Activated CD4-positive, CD25-positive, alpha-beta regulatory T cell treated with anti-CD3 and anti-CD28 coated beads, Interleukin-2, amount 50 U/mL, for 72 hours (primary cell): ENCODE measurements around the gene INO80D.
"Not testable (repeated sequence)": the region's sequence is repeated elsewhere in the genome, so short reads cannot be mapped to it uniquely, and the experiment has no call there.

Source experiments
- DNase-seq: peaks from one replicate; pipeline ENCODE4 v3.0.0; 2021

Gene INO80D

DNA sequence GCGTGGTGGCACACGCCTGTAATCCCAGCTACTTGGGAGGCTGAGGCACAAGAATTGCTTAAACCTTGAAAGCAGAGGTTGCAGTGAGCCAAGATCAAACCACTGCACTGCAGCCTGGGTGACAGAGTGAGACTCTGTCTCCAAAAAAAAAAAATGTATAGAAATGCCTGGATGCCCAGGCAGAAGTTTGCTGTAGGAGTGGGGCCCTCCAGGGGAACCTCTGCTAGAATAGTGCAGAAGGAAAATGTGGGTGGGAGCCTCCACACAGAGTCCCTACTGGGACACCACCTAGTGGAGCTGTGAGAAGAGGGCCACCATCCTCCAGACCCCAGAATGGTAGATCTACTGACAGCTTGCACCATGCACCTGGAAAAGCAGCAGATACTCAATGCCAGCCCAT, 70.2 kb downstream of the INO80D start:
- not testable (repeated sequence) for DNase-seq

DNA sequence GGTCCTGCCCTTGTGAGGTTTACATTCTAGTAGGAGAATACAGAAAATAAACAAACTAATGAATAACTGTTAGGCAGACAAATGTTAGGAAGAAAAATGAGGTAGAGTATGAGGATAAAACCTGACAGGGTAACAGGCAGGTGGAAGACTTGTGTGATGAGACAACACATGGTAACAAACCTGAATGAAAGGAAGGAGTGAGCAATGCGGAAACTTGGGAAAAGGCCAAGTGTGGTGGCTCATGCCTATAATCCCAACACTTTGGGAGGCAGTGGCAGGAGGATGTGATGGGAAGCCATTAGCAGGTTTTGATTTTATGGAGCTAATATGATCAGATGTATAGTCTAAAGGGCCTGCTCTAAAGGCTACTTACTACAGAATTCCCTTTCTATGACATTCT, 74.2 kb downstream of the INO80D start:
- DNase-seq: no peak

DNA sequence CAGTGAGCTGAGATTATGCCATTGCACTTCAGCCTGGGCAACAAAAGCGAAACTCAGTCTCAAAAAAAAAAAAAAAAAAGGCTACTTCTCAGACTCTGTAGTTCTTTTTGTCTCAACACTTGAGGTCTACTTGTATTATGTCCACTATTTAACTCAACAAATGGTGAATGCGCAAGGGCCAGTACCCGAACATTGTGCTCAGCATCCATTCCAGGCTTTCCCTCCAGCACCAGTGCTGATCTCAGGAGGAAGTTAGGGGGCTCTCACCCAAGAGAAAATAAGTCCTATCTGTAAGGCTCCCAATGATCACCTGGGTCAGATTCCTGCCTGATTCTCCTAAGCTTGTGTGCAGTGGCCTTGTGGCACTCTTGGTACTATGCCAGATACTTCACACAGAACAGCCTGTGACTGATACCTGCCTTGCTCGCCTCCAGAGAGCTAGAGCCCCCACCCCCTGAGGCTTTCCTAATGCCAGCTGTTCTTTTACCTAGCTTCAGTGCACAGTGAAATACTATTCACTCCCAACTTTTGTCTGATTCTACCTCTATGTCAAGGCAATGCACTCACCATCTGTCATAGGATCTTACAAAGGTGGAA, 74.9 kb downstream of the INO80D start:
- DNase-seq: no peak

DNA sequence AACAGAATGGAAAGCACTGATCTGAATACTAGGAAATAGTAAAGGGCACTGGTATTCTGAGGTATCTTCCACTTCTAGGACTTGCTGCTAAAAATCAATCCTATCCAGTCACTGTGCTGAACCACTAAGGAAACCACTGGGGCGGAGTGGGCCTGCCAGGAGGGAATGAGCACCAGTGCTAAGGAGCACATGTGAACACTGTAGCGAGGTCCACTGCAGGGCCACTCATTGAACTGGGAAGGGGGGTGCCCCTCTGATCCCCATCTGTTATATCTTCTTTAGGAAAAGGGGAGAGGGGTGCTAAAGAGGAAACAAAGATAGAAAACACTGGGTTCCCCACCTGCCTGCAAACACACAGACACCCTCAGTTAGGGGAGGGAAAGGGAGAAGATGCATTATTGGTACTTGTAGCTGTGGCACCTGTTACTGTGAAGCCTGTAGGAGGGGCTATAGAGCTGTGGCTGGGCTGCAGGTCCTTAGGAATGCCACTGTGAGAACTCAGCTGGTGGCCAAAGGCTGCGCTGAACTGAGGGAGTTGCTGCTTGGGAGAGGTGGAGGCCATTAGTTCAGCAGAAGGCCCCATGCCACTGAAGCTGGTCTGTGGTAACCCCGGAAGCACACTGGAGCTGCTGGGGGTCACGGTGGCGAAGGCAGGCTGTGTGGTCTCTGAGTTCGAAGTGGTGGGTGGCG, 81.8 kb downstream of the INO80D start:
- no peak for DNase-seq

DNA sequence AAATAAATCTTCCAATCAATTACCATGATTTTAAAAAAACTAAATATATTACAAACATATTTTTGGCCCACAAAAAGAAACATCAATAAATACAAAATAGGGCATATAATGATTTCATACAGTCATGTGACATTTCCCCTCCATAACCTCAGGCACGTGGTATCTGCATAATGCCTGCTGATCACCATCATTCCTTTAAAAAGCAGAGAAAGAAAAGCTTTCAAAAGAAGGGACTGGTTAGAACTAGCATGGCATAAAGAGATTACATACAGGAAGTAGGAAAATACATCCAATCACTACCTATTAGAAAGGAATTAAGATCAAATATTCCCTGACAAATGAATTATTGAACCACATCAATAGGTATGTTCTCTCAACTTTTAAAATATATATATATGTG, 83.5 kb downstream of the INO80D start:
- no peak for DNase-seq

DNA sequence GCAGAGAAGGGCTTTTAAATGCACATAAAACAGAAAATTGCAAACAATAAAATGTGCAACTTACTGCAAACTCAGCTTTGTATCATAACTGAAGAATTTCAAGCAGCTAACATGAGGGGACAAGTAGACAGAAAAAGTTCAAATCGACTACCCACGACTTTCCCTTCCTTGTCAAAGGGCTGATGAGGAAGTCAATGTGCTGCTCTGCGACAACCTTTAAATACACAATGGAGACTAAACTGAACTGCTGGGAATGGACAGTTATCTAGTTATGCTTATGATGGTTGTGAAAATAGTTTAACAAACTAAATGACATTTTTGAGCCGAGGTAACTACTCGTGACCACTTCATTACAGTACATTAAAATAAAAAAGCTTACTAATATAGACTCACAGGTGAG, 84.1 kb downstream of the INO80D start:
- no peak for DNase-seq

DNA sequence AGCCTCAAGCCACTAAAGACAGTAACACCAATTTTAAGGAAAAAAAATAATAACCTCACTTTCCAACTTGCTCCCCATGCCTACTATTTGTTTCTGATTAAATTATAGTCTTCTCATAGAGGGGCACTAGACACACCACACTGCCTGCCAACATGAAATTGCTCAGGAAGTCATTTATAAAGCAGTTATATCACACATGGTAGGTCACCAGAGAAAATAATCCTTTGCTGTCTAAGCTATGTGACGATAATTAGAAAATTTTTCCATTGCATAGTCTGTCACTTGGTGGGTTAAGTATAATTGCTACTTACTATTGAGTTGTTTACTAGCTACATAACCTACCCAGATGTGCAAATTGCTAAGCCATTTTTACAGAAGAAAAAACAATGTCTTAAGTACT, 85.2 kb downstream of the INO80D start:
- no peak for DNase-seq

DNA sequence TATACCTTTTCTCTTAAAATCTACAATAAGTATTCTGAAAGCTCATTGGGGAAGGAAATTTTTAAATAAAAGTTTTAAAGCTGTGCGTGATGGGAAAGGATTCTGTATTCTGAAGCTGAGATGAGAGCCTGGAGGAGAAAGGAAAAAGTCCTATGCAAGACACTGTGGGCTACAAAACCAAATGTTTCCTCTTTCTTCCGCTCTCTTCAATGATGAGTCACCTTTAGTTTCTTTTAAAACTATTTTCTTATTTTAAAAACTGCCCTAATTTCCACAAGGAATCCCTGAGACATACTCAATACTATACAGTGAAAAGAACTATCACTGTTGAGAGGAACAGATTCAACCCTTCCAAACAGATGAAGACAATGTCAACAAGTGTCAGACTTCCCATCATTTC, 87.4 kb downstream of the INO80D start:
- DNase-seq: no peak

DNA sequence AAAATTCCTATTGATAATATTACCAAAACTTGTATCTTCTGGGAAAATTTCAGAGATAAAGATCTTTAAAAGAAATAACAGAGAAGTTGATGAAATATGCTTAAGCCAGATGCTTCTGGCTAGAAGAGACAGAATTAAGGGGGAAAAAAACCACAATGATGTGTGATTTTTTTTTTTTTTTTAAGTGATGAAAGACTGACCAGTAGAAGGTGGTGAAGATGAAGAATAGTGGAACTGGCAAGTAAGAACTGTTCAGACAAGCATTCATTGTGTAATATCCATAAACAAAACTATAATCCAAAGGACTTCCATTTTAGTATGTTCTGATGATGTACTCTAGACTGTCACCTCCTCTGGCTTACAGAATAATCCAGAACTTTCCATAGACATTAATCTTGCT, 89.8 kb downstream of the INO80D start:
- DNase-seq: no peak

DNA sequence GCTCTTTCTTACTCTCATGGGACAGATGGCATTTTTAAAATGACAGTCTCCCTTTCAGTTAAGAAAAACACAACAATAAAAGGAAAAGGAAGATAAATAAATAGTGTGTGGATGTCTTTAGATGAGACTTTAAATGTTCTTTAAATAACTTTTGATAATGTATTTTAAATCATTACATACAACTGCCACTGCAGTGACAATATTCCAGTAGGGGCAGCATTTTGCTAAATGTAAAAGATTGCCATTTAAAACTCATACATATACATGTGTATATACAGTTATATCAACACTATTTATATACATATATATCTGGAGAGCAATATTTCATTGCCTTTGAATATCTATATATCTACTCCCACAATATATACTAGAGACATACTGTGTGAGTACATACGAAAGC, 90.7 kb downstream of the INO80D start:
- DNase-seq: no peak

DNA sequence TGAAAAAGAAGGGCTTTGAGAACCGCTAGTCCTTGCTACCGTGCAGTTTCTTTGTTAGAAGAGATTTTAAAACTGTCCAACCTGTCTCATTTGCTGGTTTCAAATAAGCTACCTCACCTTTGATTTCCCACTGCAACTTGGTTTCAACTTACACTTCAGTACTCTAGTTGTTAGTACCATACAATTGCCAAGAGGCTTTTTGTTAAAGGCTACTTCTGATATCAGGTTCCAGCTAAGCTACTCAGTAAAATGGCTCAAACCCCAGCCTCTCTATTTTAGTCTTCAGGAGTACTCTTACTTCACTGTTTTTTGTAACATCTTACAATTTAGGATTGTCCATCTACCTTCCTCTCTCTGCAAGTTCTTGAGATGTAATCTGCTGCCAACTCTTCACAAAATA, 91.6 kb downstream of the INO80D start:
- no peak for DNase-seq

DNA sequence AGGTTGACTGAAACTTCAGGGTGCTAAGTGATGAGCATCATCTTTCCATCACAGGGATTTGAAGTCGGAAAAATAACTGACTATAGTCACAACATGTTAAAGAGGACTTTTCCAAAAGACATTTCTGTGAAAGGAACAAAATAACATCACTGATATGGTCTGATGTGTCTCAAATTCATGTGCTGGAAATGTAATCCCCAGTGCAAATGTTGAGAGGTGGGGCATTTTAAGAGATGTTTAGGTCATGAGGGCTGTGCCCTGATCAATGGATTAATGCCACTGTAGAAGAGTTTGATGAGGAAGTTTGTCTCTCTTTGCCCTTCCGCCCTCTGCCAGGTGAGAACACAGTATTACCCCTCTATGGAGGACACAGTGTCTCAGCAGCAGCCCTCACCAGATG, 95.9 kb downstream of the INO80D start:
- DNase-seq: no peak

DNA sequence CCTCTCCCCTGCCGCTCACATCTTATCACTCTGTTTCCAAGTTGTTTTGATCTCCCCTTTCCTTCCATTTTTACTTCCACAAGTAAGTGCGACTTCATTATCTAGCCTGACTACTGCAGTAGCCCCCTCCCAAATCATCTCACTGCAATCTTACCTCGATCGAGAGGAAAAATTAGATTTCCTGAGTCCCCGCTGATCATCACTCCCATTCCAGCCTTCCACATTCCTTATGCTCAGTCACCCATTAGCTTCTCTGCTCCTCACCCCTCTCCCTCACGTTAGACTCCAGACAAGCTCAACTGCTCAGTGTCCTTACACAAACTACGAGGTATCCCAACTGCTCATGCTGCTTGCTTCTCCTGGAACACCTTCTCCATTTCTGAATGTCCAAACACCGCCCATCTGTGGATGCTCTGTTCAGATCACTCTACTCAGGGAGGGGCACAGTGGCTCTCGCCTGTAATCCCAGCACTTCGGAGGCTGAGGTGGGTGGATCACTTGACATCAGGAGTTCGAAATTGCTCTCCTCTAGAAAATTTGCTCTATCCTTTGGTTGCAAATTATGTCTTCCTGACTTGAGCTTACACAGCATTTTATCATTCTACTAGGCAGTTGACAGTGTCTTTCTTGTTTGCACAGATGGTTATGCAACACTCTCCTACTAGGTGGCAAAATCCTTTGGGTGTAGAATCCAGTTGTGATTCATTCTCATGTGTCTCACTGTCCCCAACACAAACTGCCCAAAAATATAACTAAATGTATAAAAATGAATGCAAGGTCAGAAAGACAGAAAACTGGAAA, 96.5 kb downstream of the INO80D start:
- DNase-seq: no peak

DNA sequence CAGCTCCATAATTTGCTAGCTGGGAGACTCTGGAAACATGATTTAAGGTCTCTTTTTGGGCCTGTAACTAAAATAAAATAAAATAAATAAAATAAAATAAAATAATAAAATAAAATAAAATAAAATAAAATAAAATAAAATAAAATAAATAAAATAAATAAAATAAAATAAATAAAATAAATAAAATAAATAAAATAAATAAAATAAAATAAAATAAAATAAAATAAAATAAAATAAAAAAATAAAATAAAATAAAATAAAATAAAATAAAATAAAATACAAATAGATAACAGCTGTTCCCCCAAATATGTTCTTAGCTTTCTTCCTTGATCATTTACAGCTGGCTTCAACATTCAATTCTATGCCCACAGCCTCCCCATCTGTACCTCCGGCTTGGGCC, 97.3 kb downstream of the INO80D start:
- not testable (repeated sequence) for DNase-seq

DNA sequence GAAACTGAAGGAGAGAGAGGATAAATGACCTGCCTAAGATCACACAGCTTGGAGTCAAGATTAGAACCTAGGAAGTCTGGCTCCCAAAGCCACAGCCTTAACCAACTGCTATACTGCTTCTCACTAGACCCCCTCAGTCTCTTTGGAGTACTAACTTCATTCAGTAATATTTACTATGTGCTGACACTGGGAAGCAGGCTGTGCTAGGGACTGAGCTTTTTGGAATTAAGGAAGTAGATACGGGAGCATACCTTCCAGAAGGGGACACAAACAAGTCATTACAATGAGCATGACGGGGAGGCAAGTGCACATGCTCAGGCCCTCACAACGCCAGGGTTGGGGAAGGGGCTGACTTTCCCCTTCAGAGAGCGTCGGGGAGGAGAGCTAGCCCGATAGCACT, 97.7 kb downstream of the INO80D start:
- no peak for DNase-seq

DNA sequence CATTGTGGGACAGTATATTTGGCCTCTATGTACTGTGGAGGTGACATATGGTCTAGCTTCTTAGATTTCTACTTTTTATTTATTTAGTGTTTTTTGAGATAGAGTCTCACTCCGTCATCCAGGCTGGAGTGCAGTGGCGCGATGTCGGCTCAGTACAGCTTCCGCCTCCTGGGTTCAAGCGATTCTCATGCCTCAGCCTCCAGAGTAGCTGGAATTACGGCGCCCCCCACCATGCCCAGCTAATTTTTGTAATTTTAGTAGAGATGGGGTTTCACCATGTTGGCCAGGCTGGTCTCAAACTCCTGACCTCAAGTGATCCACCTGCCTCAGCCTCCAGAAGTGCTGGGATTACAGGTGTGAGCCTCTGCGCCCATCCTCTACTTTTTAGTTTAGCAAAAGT, 99.6 kb downstream of the INO80D start:
- DNase-seq: not testable (repeated sequence)

DNA sequence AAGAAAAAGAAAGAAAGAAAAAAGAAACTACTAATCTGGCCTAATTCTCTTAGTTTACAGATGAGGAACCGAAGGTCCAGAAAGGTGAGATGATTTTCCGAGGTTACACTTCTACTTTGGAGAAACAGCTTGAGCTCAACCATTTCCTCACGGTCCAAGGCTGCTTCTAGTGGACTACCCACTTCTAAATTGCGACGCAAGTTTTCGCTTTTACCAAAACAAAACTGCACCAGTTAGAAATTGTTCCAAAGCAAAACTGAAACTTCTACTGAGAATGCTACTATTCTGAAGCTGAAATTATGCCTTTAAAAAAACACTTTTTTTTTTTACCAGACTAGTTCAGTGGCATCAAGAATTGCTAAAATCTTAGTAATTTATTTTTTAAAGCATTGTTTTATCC, 101.6 kb downstream of the INO80D start:
- no peak for DNase-seq

DNA sequence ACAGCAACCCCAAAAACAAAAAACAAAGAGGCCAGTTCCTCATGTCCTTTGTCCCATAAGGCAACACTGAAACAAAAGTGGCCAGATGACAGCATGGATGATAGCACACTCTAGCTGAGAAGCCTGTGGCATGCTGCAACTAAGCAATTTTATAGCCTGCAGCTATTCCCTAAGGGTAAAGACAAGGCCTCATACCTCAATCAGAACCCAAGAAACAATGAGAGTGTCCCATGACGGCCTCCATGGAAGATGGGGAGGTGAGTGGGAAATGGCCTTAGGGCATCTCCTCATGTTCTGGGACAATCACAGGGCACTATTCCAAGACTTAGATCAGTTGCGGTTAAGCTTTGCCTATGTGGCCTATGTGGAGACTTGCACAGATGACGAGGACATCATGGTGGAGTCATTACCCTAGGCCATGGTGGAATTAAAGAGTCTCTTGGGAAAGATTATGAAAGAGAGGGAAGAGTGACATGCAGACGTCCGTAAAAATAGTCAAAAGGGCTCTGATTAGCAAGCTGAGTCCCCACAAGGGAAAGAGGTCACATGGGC, 103.1 kb downstream of the INO80D start:
- no peak for DNase-seq

DNA sequence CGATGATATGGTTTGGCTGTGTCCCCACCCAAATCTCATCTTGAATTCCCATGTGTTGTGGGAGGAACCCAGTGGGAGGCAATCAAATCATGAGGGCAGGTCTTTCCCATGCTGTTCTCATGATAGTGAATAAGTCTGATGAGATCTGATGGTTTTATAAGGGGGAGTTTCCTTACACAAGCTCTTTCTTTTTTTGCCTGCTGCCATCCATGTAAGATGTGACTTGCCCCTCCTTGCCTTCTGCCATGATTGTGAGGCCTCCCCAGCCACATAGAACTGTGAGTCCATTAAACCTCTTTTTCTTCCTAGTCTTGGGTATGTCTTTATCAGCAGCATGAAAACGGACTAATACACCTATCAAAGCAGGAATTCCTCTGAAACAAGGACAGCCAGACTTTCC, 107.2 kb downstream of the INO80D start:
- not testable (repeated sequence) for DNase-seq

DNA sequence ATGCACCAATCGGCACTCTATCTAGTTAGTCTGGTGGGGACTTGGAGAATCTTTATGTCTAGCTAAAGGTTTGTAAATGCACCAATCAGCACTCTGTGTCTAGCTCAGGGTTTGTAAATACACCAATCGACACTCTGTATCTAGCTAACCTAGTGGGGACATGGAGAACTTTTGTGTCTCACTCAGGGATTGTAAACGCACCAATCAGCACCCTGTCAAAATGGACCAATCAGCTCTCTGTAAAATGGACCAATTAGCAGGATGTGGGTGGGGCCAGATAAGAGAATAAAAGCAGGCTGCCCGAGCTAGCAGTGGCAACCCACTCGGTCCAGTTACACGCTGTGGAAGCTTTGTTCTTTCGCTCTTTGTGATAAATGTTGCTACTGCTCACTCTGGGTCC, 108.3 kb downstream of the INO80D start:
- not testable (repeated sequence) for DNase-seq

DNA sequence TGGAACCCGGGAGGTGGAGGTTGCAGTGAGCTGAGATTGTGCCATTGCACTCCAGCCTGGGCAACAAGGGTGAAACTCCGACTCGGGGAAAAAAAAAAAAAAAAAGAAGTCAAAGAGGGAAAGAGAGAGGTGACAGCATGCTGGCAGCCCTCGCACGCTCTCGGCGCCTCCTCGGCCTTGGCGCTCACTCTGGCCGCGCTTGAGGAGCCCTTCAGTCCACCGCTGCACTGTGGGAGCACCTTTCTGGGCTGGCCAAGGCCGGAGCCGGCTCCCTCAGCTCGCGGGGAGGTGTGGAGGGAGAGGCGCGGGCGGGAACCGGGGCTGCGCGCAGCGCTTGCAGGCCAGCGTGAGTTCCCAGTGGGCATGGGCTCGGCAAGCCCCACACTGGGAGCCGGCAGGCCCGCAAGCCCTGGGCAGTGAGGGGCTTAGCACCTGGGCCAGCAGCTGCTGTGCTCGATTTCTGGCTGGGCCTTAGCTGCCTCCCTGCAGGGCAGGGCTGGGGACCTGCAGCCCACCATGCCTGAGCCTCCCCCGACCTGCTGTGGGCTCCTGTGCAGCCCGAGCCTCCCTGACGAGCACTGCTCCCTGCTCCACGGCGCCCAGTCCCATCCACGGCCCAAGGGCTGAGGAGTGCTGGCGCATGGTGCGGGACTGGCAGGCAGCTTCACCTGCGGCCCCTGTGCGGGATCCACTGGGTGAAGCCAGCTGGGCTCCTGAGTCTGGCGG, 108.9 kb downstream of the INO80D start:
- DNase-seq: not testable (repeated sequence)

DNA sequence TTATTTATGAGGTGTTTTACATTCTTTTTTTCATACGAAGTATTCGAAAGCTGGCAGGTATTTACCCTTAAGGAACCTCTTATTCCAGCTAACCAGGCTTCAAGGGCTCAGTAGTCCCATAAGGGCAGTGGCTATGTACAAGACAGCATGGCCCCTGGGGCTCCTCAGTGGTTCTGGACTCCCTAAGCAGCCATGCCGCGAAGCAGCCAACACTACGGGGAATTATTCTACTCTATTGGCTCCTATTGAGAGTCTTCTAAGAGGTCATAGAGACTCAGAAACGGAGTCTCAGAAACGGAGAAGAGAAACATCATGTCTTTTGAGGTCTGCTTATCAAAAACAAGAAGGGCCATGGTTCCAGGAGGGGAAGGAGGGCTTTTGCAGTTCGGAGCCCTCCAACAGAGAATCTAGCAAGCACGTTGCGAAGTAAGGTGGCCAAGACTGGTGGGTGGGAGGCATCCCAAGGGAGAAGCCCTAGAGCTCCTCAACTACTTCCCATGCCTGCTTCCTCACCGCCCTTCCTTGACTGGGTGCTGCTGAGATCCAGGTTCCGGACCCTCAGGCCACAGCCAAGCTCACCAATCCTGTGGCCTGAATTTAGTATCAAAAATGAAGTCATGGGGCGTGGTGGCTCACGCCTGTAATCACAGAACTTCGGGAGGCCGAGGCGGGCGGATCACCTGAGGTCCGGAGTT, 109.7 kb downstream of the INO80D start:
- no peak for DNase-seq
